PC-9 (cell line): ENCODE measurements around the gene GMFB. TPM values are rescaled to one million over a fixed set of nuclear protein-coding genes. Genes with fewer than 3 reads are reported as not detected.
A peak's percentile ranks its signal among the peaks of the same experiment; 100 is the strongest.

Experiments used
- BruUV-seq: library from RNA; stranded (reverse); fragments of 400-500 nt; replicated peaks from 2 replicates; lab custom pipeline; 2021; lab: Mats Ljungman, UMichigan
- CTCF ChIA-PET: fragments of 300-600 bp; sonication (Branson Sonifier 250); formaldehyde crosslinking; loops from one replicate; lab custom pipeline; 2022; ENCODE audit warnings: antibody characterized with exemption; lab: Charles Lee
- POLR2A ChIA-PET: fragments of 300-600 bp; sonication (Branson Sonifier 250); formaldehyde crosslinking; loops from one replicate; lab custom pipeline; 2022; ENCODE audit warnings: antibody characterized with exemption; ENCODE audit not compliant: unreplicated experiment; lab: Charles Lee
- DNase-seq, 2 experiments: peaks; one replicate each; pipeline versions ENCODE4 v3.0.0 to v3.0.0-alpha.2; 2015 to 2022; ENCODE audit warnings: mixed read lengths in 1 of 2
- H2AFZ ChIP-seq: fragments of 200-600 bp; sonication (generic); 2 replicates; pipeline ENCODE4 v1.8.1; 2017; ENCODE audit warnings: antibody characterized with exemption
- H3F3A ChIP-seq: fragments of 200-600 bp; sonication (generic); 2 replicates; pipeline ENCODE4 v1.8.1; 2017; ENCODE audit warnings: antibody characterized with exemption, mild to moderate bottlenecking, low read depth; ENCODE audit not compliant: insufficient read depth
- H3K27ac ChIP-seq: fragments of 200-600 bp; sonication (generic); 2 replicates; pipeline ENCODE4 v1.6.1; 2016; ENCODE audit warnings: mixed run types
- H3K27me3 ChIP-seq: fragments of 200-600 bp; sonication (generic); 2 replicates; pipeline ENCODE4 v1.6.1; 2016; ENCODE audit warnings: low read depth, mixed run types; ENCODE audit not compliant: insufficient read depth
- H3K36me3 ChIP-seq: fragments of 200-600 bp; sonication (generic); 2 replicates; pipeline ENCODE4 v1.6.1; 2016; ENCODE audit warnings: low read depth, mixed run types
- H3K4me1 ChIP-seq: fragments of 200-600 bp; sonication (generic); replicated peaks from 2 replicates; pipeline ENCODE4 v1.6.1; 2016; ENCODE audit warnings: mixed run types; ENCODE audit not compliant: insufficient read depth
- H3K4me2 ChIP-seq: fragments of 200-600 bp; sonication (generic); 2 replicates; pipeline ENCODE4 v1.6.1; 2017; ENCODE audit warnings: mixed run types
- H3K4me3 ChIP-seq: fragments of 200-600 bp; sonication (generic); 2 replicates; pipeline ENCODE4 v1.6.1; 2016; ENCODE audit warnings: mixed run types
- H3K79me2 ChIP-seq: fragments of 200-600 bp; sonication (generic); 2 replicates; pipeline ENCODE4 v1.6.1; 2017; ENCODE audit warnings: low read depth, mixed run types
- H3K9me2 ChIP-seq: fragments of 200-600 bp; sonication (generic); 2 replicates; pipeline ENCODE4 v1.8.1; 2017; ENCODE audit warnings: mild to moderate bottlenecking; ENCODE audit not compliant: insufficient read depth
- H3K9me3 ChIP-seq: fragments of 200-600 bp; sonication (generic); 2 replicates; pipeline ENCODE4 v1.8.1; 2016; ENCODE audit warnings: low read depth; ENCODE audit not compliant: insufficient read depth
- H4K20me1 ChIP-seq: fragments of 200-600 bp; sonication (generic); 2 replicates; pipeline ENCODE4 v1.8.1; 2017; ENCODE audit not compliant: insufficient read depth
- CTCF ChIP-seq: fragments of 200-600 bp; sonication (generic); conservative IDR thresholded peaks from 2 replicates; pipeline ENCODE4 v1.6.1; 2017; ENCODE audit warnings: mixed run types, antibody characterized with exemption, mild to moderate bottlenecking, moderate library complexity
- EZH2 ChIP-seq: fragments of 200-600 bp; sonication (generic); IDR thresholded peaks from 2 replicates; pipeline ENCODE4 v1.8.0; 2017; ENCODE audit warnings: antibody characterized with exemption, low read depth
- intact Hi-C: fragments of 100-400 bp; cut with micrococcal nuclease; formaldehyde crosslinking; loops from one replicate; pipeline ENCODE4 v1.10.0; 2022; ENCODE audit not compliant: unreplicated experiment
- total RNA-seq: library from RNA; stranded (reverse); gene quantifications from 2 replicates; pipeline ENCODE4 v1.2.3, GENCODE V29; 2021

Gene GMFB
- total RNA-seq, 1 experiment from 2014 or later = 35.5 TPM

GRCh38 chr14:54498579-54498978 lies 9.8 kb upstream of the GMFB start:
- H3K9me2 ChIP-seq = no peaks in the 10 kb centered on the region
- H3K79me2 ChIP-seq = no peaks in the 10 kb centered on the region
- TF ChIP-seq CTCF (no peak), EZH2 (no peak)
- no peaks in the 10 kb centered on the region for H4K20me1 ChIP-seq
- 0 out of 2 replicates have a peak overlapping the region, but pooled peaks have one; percentile 27 for H2AFZ ChIP-seq
- H3K36me3 ChIP-seq = no peaks in the 10 kb centered on the region
- H3K4me3 ChIP-seq = no peak overlapping the region
- BruUV-seq = no TSS peak
- no peaks in the 10 kb centered on the region for H3K9me3 ChIP-seq
- no peak overlapping the region for H3K4me2 ChIP-seq
- DNase-seq = no peak
- H3F3A ChIP-seq = no peaks in the 10 kb centered on the region
- intact Hi-C loops = no loop called here
- CTCF ChIA-PET = no interaction called here
- H3K4me1 ChIP-seq = no peaks in the 10 kb centered on the region
- POLR2A ChIA-PET = no interaction called here
- H3K27me3 ChIP-seq = no peaks in the 10 kb centered on the region
- H3K27ac ChIP-seq = no peak overlapping the region

DNA sequence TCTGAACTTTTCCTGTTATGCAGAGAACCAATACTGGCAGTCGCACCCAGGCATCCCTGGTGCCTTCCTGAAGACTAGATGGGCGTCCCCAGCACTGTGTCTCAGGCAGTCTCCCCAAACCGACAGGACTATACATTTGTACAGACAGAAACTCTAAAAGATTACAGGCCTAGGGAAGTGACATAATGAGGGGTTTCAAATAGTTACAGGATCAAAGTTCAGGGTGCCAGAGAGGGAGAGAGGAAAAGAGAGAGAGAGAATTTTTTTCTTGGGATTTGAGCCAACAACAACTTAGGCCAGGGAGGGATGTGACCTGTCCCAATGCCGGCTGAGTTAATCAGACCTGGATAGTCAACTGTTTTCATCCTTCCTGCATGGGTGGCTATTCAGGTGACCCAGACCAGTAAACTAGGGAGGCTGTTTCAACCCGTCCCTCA lies 9.3 kb upstream of the GMFB start:
- no peak overlapping the region for H3K4me2 ChIP-seq
- ChIA-PET POLR2A (no interaction called here), CTCF (no interaction called here)

DNA sequence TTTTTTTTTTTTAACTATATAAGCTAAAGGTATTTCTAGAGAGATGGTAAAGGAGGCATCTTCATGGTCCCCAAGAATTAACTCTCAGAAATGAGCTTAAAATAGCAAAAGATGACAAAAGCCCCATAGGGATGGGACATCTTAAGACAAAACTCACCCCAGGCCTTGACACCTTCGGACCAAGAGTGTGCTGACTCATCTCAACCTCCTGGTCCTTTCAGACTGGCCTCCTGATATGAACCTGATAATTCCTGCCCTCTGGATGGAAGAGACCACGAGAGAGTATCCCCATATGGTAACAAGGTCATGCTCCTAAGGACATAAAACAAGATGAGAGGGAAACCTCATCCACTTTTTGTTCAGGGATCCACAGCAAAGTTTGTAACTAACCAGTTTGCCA lies 8.4 kb upstream of the GMFB start:
- H3K27me3 ChIP-seq = no peaks in the 10 kb centered on the region
- H3F3A ChIP-seq = no peaks in the 10 kb centered on the region
- intact Hi-C loops = no loop called here
- H3K9me2 ChIP-seq = no peaks in the 10 kb centered on the region
- CTCF ChIA-PET = no interaction called here
- H3K27ac ChIP-seq = no peak overlapping the region
- TF ChIP-seq CTCF (no peak), EZH2 (no peak)
- H3K4me3 ChIP-seq = no peak overlapping the region
- no peak for DNase-seq
- H3K4me1 ChIP-seq = no peaks in the 10 kb centered on the region
- no peaks in the 10 kb centered on the region for H3K36me3 ChIP-seq
- no peak overlapping the region for H3K4me2 ChIP-seq
- H2AFZ ChIP-seq = no peak overlapping the region
- POLR2A ChIA-PET = interaction anchor here (0.6 kb wide), 1 partner anchor 13 kb away, joined by 3 read pairs; the partner anchor contains the start of gene CGRRF1
- no peaks in the 10 kb centered on the region for H3K79me2 ChIP-seq
- H4K20me1 ChIP-seq = no peaks in the 10 kb centered on the region
- no TSS peak for BruUV-seq
- H3K9me3 ChIP-seq = no peaks in the 10 kb centered on the region

More for the DNA sequence above, 9.3 kb upstream of the GMFB start:
- no peak for TF ChIP-seq EZH2
- no peak for TF ChIP-seq CTCF
- BruUV-seq = no TSS peak
- Histone ChIP-seq H3K27ac (no peak overlapping the region), H3K27me3 (no peaks in the 10 kb centered on the region), H3K79me2 (no peaks in the 10 kb centered on the region), H3K36me3 (no peaks in the 10 kb centered on the region), H3K4me3 (no peak overlapping the region), H4K20me1 (no peaks in the 10 kb centered on the region), H3K9me3 (no peaks in the 10 kb centered on the region), H3F3A (no peaks in the 10 kb centered on the region), H3K4me1 (no peaks in the 10 kb centered on the region), H2AFZ (0 out of 2 replicates have a peak overlapping the region, but pooled peaks have one; percentile 27), H3K9me2 (no peaks in the 10 kb centered on the region)
- intact Hi-C loops = no loop called here
- DNase-seq = no peak
